Adrenal gland (tissue), 5 donors: Measurements from ENCODE around the gene LGR5.

ENCODE experiments used
- CTCF ChIP-seq, 6 experiments: fragments of 450-650 bp in 4 of 6; fragments of 200-600 bp in 2 of 6; sonication (generic) in 1 of 6; IDR thresholded peaks; 1 replicate in 5 of 6; 2 replicates in 1 of 6; pipeline versions ENCODE4 v1.5.1 to v1.8.0; 2016 to 2021; ENCODE audit warnings: antibody characterized with exemption in 6 of 6, mild to moderate bottlenecking in 2 of 6, moderate library complexity in 1 of 6
- POLR2A ChIP-seq, 2 donors: fragments of 450-650 bp; IDR thresholded peaks; one replicate each; pipeline ENCODE4 v1.6.1; 2017; ENCODE audit warnings: antibody characterized with exemption in 2 of 2, mild to moderate bottlenecking in 2 of 2, moderate library complexity in 1 of 2
- donor health status: DM: no; HTN: no; CAD: no.

GRCh38 chr12:71607494-71608330 is 168.1 kb downstream of the LGR5 start:
- no peak for TF ChIP-seq POLR2A (IDR thresholded peaks at IDR 0.05)
- TF ChIP-seq CTCF (IDR thresholded peaks at IDR 0.05) = no peak
